IMR-90 (cell line): ENCODE data around the gene LAMA4. TPM values are rescaled to one million over a fixed set of nuclear protein-coding genes. Genes with fewer than 3 reads are reported as not detected.

Experiments
- ATAC-seq: fragments of 200-7000 bp; cut with Tn5 transposase; 2 replicates; pipeline ENCODE4 v1.9.1; 2020; ENCODE audit warnings: low read depth, mild to moderate bottlenecking, moderate library complexity
- BruUV-seq: library from RNA; stranded (reverse); fragments of 400-500 nt; replicated peaks from 2 replicates; lab custom pipeline; 2021; lab: Mats Ljungman, UMichigan
- CTCF ChIA-PET: fragments of 300-600 bp; formaldehyde crosslinking; extraction: SDS; loops from one replicate; lab custom pipeline; 2021; ENCODE audit warnings: antibody characterized with exemption; lab: Yijun Ruan, JAX
- POLR2A ChIA-PET: fragments of 300-600 bp; sonication (Branson Sonifier 250); formaldehyde crosslinking; loops from one replicate; lab custom pipeline; 2022; ENCODE audit warnings: antibody characterized with exemption; ENCODE audit not compliant: unreplicated experiment; lab: Charles Lee
- DNase-seq: peaks from one replicate; pipeline ENCODE4 v3.0.0; 2013
- H2AFZ ChIP-seq: replicated peaks from 2 replicates; pipeline ENCODE3; 2013; ENCODE audit warnings: low read length, mild to moderate bottlenecking; ENCODE audit not compliant: poor library complexity
- H2AK5ac ChIP-seq: 2 replicates; pipeline ENCODE4 v1.6.1; 2013; ENCODE audit warnings: low read depth, low read length, inconsistent platforms
- H2AK9ac ChIP-seq: replicated peaks from 2 replicates; pipeline ENCODE3; 2013; ENCODE audit warnings: mild to moderate bottlenecking, low read depth, low read length, moderate library complexity; ENCODE audit not compliant: poor library complexity
- H2BK120ac ChIP-seq: 2 replicates; pipeline ENCODE4 v1.6.1; 2013; ENCODE audit warnings: low read depth, low read length, inconsistent platforms
- H2BK15ac ChIP-seq: 3 replicates; pipeline ENCODE4 v1.6.1; 2013; ENCODE audit warnings: low read depth, low read length, inconsistent platforms
- H2BK20ac ChIP-seq: 2 replicates; pipeline ENCODE4 v1.6.1; 2013; ENCODE audit warnings: low read depth, mild to moderate bottlenecking, inconsistent platforms, low read length, moderate library complexity
- H2BK5ac ChIP-seq: 2 replicates; pipeline ENCODE4 v1.6.1; 2013; ENCODE audit warnings: mild to moderate bottlenecking, low read depth, low read length, inconsistent platforms; ENCODE audit not compliant: poor library complexity, severe bottlenecking
- H3K14ac ChIP-seq: replicated peaks from 2 replicates; pipeline ENCODE4 v1.6.1; 2013; ENCODE audit warnings: low read depth, low read length, inconsistent platforms
- H3K18ac ChIP-seq: 2 replicates; pipeline ENCODE4 v1.6.1; 2013; ENCODE audit warnings: low read depth, low read length, control low read depth
- H3K23ac ChIP-seq: 2 replicates; pipeline ENCODE4 v1.6.1; 2013; ENCODE audit warnings: low read depth, low read length, inconsistent platforms
- H3K27ac ChIP-seq: 2 replicates; pipeline ENCODE4 v1.5.1; 2013; ENCODE audit warnings: mild to moderate bottlenecking, control low read depth, low read length; ENCODE audit not compliant: insufficient read depth
- H3K27me3 ChIP-seq: 2 replicates; pipeline ENCODE4 v1.6.1; 2013; ENCODE audit warnings: low read length; ENCODE audit not compliant: control insufficient read depth, insufficient read depth
- H3K36me3 ChIP-seq: 2 replicates; pipeline ENCODE4 v1.6.1; 2013; ENCODE audit warnings: low read length, mixed read lengths; ENCODE audit not compliant: control insufficient read depth, insufficient read depth
- H3K4ac ChIP-seq: 2 replicates; pipeline ENCODE4 v1.6.1; 2013; ENCODE audit warnings: low read depth, low read length, inconsistent platforms
- H3K4me1 ChIP-seq: 2 replicates; pipeline ENCODE4 v1.6.1; 2013; ENCODE audit warnings: low read length, mixed read lengths; ENCODE audit not compliant: control insufficient read depth, insufficient read depth
- H3K4me2 ChIP-seq: 2 replicates; pipeline ENCODE4 v1.6.1; 2013; ENCODE audit warnings: low read depth, mild to moderate bottlenecking, control low read depth, low read length, moderate library complexity
- H3K4me3 ChIP-seq: 2 replicates; pipeline ENCODE4 v1.5.1; 2013; ENCODE audit warnings: low read depth, mild to moderate bottlenecking, control low read depth, low read length, moderate library complexity; ENCODE audit not compliant: insufficient read depth
- H3K56ac ChIP-seq: 2 replicates; pipeline ENCODE4 v1.6.1; 2013; ENCODE audit warnings: low read length, inconsistent platforms; ENCODE audit not compliant: insufficient read depth; ENCODE audit errors: extremely low read depth
- H3K79me1 ChIP-seq, 2 experiments: 2 replicates each; pipeline ENCODE4 v1.6.1; 2013; ENCODE audit warnings: low read length in 2 of 2, inconsistent platforms in 1 of 2, low read depth in 1 of 2
- H3K9ac ChIP-seq: 2 replicates; pipeline ENCODE4 v1.6.1; 2013; ENCODE audit warnings: low read depth, low read length, control low read depth
- H3K9me1 ChIP-seq: 2 replicates; pipeline ENCODE4 v1.6.1; 2013; ENCODE audit warnings: low read length, inconsistent platforms; ENCODE audit not compliant: insufficient read depth
- H3K9me3 ChIP-seq: 2 replicates; pipeline ENCODE4 v1.6.1; 2013; ENCODE audit warnings: low read length; ENCODE audit not compliant: control insufficient read depth, insufficient read depth
- H4K20me1 ChIP-seq: 2 replicates; pipeline ENCODE4 v1.6.1; 2013; ENCODE audit warnings: low read length, inconsistent platforms; ENCODE audit not compliant: insufficient read depth
- H4K5ac ChIP-seq: 2 replicates; pipeline ENCODE4 v1.6.1; 2013; ENCODE audit warnings: mild to moderate bottlenecking, low read depth, low read length, control low read depth
- H4K8ac ChIP-seq, 2 experiments: 2 replicates each; pipeline ENCODE4 v1.6.1; 2013; ENCODE audit warnings: low read depth in 2 of 2, low read length in 2 of 2, control low read depth in 1 of 2, inconsistent platforms in 1 of 2
- H4K91ac ChIP-seq: 2 replicates; pipeline ENCODE4 v1.6.1; 2013; ENCODE audit warnings: low read depth, low read length, inconsistent platforms; ENCODE audit not compliant: insufficient read depth
- BHLHE40 ChIP-seq: fragments of 150-350 bp; IDR thresholded peaks from 2 replicates; pipeline ENCODE4 v1.6.1; 2016; ENCODE audit warnings: mild to moderate bottlenecking, low read depth, low read length
- CEBPB ChIP-seq: IDR thresholded peaks from 2 replicates; pipeline ENCODE4 v1.6.1; 2012; ENCODE audit warnings: low read depth, low read length, improper control_type of control experiment
- CHD1 ChIP-seq: IDR thresholded peaks from 2 replicates; pipeline ENCODE4 v1.6.1; 2012; ENCODE audit warnings: low read depth, low read length, improper control_type of control experiment
- FOS ChIP-seq: fragments of 150-350 bp; IDR thresholded peaks from 2 replicates; pipeline ENCODE4 v1.6.1; 2016; ENCODE audit warnings: low read depth, low read length
- MAFK ChIP-seq: IDR thresholded peaks from 2 replicates; pipeline ENCODE4 v1.6.1; 2012; ENCODE audit warnings: low read depth, low read length, improper control_type of control experiment
- MAZ ChIP-seq: IDR thresholded peaks from 2 replicates; pipeline ENCODE4 v1.6.1; 2012; ENCODE audit warnings: low read depth, mild to moderate bottlenecking, low read length, improper control_type of control experiment, moderate library complexity, borderline replicate concordance
- MXI1 ChIP-seq: IDR thresholded peaks from 2 replicates; pipeline ENCODE4 v1.6.1; 2012; ENCODE audit warnings: low read depth, mild to moderate bottlenecking, low read length, moderate library complexity, borderline replicate concordance
- NFE2L2 ChIP-seq: fragments of 150-350 bp; IDR thresholded peaks from 2 replicates; pipeline ENCODE4 v1.6.1; 2016; ENCODE audit warnings: low read depth, mild to moderate bottlenecking, low read length
- POLR2A ChIP-seq: IDR thresholded peaks from 2 replicates; pipeline ENCODE4 v1.6.1; 2012; ENCODE audit warnings: mild to moderate bottlenecking, low read depth, low read length
- RAD21 ChIP-seq: IDR thresholded peaks from 2 replicates; pipeline ENCODE4 v1.6.1; 2012; ENCODE audit warnings: low read length, improper control_type of control experiment
- RCOR1 ChIP-seq: IDR thresholded peaks from 2 replicates; pipeline ENCODE4 v1.6.1; 2012; ENCODE audit warnings: mild to moderate bottlenecking, low read length, improper control_type of control experiment; ENCODE audit not compliant: insufficient replicate concordance
- RFX5 ChIP-seq: IDR thresholded peaks from 2 replicates; pipeline ENCODE4 v1.8.0; 2012; ENCODE audit warnings: low read depth, mild to moderate bottlenecking, low read length, moderate library complexity
- SMC3 ChIP-seq: fragments of 150-350 bp; IDR thresholded peaks from 2 replicates; pipeline ENCODE4 v1.6.1; 2016; ENCODE audit warnings: low read depth, mild to moderate bottlenecking, antibody characterized with exemption, low read length, moderate library complexity
- WGBS, 2 experiments: methylation state at CpG; one replicate each; pipeline versions ENCODE4 v1.1.5 to v1.1.7; 2013; ENCODE audit warnings: missing lambda C conversion rate in 2 of 2; ENCODE audit not compliant: insufficient read length in 1 of 2; ENCODE audit errors: extremely low coverage in 2 of 2; 5-methylcytosine and 5-hydroxymethylcytosine counted together
- dilution Hi-C: fragments of 300-500 bp; cut with HindIII; formaldehyde crosslinking; loops from one replicate; pipeline ENCODE4 v1.14.3; 2018; ENCODE audit warnings: low sequenced_read_pairs; ENCODE audit not compliant: unreplicated experiment
- in situ Hi-C: fragments of 300-500 bp; cut with MboI; formaldehyde crosslinking; loops from 3 replicates; pipeline ENCODE4 v1.14.3; 2019; ENCODE audit warnings: low sequenced_read_pairs, inconsistent platforms, mixed read lengths
- intact Hi-C: fragments of 100-400 bp; cut with micrococcal nuclease; formaldehyde crosslinking; loops from 2 replicates; pipeline ENCODE4 v1.10.0; 2022
- polyA plus RNA-seq, 3 experiments: library from polyadenylated mRNA; depleted of rRNA; stranded (reverse); fragments of >200 nt; gene quantifications; 2 replicates each; pipeline ENCODE4 v1.2.3, GENCODE V29; 2012; ENCODE audit warnings: low replicate concordance in 1 of 3
- total RNA-seq: library from RNA; depleted of rRNA; stranded (reverse); fragments of >200 nt; gene quantifications from 2 replicates; pipeline ENCODE4 v1.2.3, GENCODE V29; 2012
- TF ChIP-seq, protein P1 (sequence below): fragments of 150-350 bp; IDR thresholded peaks from 2 replicates; pipeline ENCODE4 v1.6.1; 2017; ENCODE audit warnings: mild to moderate bottlenecking, antibody characterized with exemption, low read length, low read depth
- TF ChIP-seq, protein P2 (sequence below): conservative IDR thresholded peaks from 2 replicates; pipeline ENCODE4 v1.5.1; 2012; ENCODE audit warnings: mild to moderate bottlenecking, low read depth, low read length, improper control_type of control experiment
- TF ChIP-seq, protein P3 (sequence below): fragments of 150-350 bp; IDR thresholded peaks from 2 replicates; pipeline ENCODE4 v1.6.1; 2016; ENCODE audit warnings: low read depth, mild to moderate bottlenecking, low read length, moderate library complexity, borderline replicate concordance

Gene LAMA4
- total and polyA plus RNA-seq, 2 of the 4 experiments (the other 2 are of a cell fraction), result 33.9 to 35.8 TPM

DNA sequence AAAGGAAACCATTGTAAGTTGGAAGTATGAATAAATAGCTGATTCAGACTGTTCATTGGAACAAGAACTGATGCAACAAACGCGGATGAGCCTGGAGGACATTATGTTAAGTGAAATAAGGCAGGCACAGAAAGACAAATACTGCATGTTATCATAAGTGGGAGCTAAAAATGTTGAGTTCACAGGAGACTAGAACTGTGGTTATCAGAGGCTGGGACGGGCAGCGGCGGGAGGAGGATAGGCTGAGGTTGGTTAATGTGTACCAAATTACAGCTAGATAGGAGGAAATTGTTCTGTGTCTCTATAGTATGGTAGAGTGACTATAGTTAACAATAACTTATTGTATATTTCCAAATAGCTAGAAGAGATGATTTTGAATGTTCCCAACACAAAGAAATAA lies 126.2 kb downstream of the LAMA4 start:
- in situ Hi-C loops, result no loop called here
- no peak overlapping the region for H4K5ac ChIP-seq
- H4K20me1 ChIP-seq, result no peaks in the 10 kb centered on the region
- no peak overlapping the region for H3K18ac ChIP-seq
- H3K27me3 ChIP-seq, result no peaks in the 10 kb centered on the region
- H3K36me3 ChIP-seq, result peaks cover 41% of the 10 kb centered on the region
- H2AFZ ChIP-seq, result no peak overlapping the region
- H2BK15ac ChIP-seq, result no peak overlapping the region
- no peaks in the 10 kb centered on the region for H3K4me1 ChIP-seq
- TF ChIP-seq, protein P1, sequence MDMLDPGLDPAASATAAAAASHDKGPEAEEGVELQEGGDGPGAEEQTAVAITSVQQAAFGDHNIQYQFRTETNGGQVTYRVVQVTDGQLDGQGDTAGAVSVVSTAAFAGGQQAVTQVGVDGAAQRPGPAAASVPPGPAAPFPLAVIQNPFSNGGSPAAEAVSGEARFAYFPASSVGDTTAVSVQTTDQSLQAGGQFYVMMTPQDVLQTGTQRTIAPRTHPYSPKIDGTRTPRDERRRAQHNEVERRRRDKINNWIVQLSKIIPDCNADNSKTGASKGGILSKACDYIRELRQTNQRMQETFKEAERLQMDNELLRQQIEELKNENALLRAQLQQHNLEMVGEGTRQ, result no peak
- TF ChIP-seq, protein P2, sequence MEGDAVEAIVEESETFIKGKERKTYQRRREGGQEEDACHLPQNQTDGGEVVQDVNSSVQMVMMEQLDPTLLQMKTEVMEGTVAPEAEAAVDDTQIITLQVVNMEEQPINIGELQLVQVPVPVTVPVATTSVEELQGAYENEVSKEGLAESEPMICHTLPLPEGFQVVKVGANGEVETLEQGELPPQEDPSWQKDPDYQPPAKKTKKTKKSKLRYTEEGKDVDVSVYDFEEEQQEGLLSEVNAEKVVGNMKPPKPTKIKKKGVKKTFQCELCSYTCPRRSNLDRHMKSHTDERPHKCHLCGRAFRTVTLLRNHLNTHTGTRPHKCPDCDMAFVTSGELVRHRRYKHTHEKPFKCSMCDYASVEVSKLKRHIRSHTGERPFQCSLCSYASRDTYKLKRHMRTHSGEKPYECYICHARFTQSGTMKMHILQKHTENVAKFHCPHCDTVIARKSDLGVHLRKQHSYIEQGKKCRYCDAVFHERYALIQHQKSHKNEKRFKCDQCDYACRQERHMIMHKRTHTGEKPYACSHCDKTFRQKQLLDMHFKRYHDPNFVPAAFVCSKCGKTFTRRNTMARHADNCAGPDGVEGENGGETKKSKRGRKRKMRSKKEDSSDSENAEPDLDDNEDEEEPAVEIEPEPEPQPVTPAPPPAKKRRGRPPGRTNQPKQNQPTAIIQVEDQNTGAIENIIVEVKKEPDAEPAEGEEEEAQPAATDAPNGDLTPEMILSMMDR, result no peak
- no peak for TF ChIP-seq RFX5
- no peak for TF ChIP-seq CEBPB
- no peak for TF ChIP-seq SMC3
- TF ChIP-seq, protein P3, sequence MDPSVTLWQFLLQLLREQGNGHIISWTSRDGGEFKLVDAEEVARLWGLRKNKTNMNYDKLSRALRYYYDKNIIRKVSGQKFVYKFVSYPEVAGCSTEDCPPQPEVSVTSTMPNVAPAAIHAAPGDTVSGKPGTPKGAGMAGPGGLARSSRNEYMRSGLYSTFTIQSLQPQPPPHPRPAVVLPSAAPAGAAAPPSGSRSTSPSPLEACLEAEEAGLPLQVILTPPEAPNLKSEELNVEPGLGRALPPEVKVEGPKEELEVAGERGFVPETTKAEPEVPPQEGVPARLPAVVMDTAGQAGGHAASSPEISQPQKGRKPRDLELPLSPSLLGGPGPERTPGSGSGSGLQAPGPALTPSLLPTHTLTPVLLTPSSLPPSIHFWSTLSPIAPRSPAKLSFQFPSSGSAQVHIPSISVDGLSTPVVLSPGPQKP, result no peak
- no peak for TF ChIP-seq RCOR1
- TF ChIP-seq NFE2L2, result no peak
- TF ChIP-seq RAD21, result no peak
- TF ChIP-seq POLR2A, result no peak
- TF ChIP-seq MAFK, result no peak
- TF ChIP-seq MXI1, result no peak
- TF ChIP-seq CHD1, result no peak
- TF ChIP-seq MAZ, result no peak
- TF ChIP-seq FOS, result no peak
- TF ChIP-seq BHLHE40, result no peak
- no peak overlapping the region for H2AK5ac ChIP-seq
- no peak overlapping the region for H2AK9ac ChIP-seq
- DNase-seq (no peak), ATAC-seq (no peak)
- no peaks in the 10 kb centered on the region for H3K79me1 ChIP-seq
- dilution Hi-C loops, result no loop called here
- ChIA-PET CTCF (no interaction called here), POLR2A (no interaction called here)
- H3K23ac ChIP-seq, result no peak overlapping the region
- H3K9me3 ChIP-seq, result no peaks in the 10 kb centered on the region
- no peaks in the 10 kb centered on the region for H3K9me1 ChIP-seq
- H3K14ac ChIP-seq, result no peak overlapping the region
- no TSS peak for BruUV-seq
- no peak overlapping the region for H2BK5ac ChIP-seq
- 85% methylated on average over 4 of the region's 5 CpGs; no CpG with 5 or more reads in 1 of the 2 experiments for WGBS, 2 experiments
- H4K91ac ChIP-seq, result no peak overlapping the region
- no peak overlapping the region for H3K4me2 ChIP-seq
- no peak overlapping the region for H2BK120ac ChIP-seq
- no peak overlapping the region for H3K27ac ChIP-seq
- H2BK20ac ChIP-seq, result no peak overlapping the region
- no peak overlapping the region for H3K9ac ChIP-seq
- intact Hi-C loops, result loop anchor here (2.0 to 5.0 kb wide), 2 partner anchors 13 to 51 kb away; no protein-coding TSS in a partner anchor
- H3K4ac ChIP-seq, result no peak overlapping the region
- H4K8ac ChIP-seq, result no peak overlapping the region
- no peak overlapping the region for H3K56ac ChIP-seq
- no peak overlapping the region for H3K4me3 ChIP-seq
